Measurements from ENCODE around the gene GCSH.

The GCSH gene

DNA sequence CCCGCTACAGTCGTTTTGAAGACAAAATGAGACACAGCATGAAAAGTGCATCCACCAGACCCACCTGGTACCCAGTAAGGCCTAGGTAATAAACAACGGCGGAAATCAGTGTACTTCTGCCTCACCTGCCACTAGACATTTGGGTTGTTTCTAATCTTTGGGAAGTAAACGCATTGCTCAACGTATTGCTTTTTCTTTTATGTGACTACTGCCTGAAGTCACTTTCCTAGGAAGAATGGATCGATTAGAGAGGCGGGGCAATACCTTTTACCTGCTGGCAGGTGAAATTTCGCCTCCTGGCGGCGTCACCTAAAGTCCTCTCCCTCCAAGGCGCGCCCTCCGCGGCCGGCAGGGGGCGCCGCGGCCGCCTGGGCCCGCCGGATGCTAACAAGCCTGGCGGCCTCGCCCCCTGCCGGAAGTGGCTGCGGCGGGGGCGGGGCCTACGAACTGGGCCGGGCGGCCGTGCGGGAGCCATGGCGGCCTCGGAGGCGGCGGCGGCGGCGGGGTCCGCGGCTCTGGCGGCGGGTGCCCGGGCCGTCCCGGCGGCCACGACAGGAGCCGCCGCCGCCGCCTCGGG lies 60.7 kb downstream of the GCSH start, which contains the start of gene ATMIN:
ATMIN (plus strand) TSS at position 445 of the 577 bp plus-strand sequence; CDS start at position 474, 29 bp downstream.
- peak within 1 kb of the TSS; percentile 74 for H3K4me3 ChIP-seq (ENCODE audit: low read length)
- TF ChIP-seq, protein P1, sequence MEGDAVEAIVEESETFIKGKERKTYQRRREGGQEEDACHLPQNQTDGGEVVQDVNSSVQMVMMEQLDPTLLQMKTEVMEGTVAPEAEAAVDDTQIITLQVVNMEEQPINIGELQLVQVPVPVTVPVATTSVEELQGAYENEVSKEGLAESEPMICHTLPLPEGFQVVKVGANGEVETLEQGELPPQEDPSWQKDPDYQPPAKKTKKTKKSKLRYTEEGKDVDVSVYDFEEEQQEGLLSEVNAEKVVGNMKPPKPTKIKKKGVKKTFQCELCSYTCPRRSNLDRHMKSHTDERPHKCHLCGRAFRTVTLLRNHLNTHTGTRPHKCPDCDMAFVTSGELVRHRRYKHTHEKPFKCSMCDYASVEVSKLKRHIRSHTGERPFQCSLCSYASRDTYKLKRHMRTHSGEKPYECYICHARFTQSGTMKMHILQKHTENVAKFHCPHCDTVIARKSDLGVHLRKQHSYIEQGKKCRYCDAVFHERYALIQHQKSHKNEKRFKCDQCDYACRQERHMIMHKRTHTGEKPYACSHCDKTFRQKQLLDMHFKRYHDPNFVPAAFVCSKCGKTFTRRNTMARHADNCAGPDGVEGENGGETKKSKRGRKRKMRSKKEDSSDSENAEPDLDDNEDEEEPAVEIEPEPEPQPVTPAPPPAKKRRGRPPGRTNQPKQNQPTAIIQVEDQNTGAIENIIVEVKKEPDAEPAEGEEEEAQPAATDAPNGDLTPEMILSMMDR (conservative IDR thresholded peaks at IDR 0.05; ENCODE audit: low read depth, low read length): peak; percentile 88
- DNase-seq (ENCODE audit: low read depth): peak; percentile 34

Measured in retinal pigment epithelial cell (primary cell).